Chondrocyte (in vitro differentiated cells): ENCODE data around the gene MYZAP. TPM values are rescaled to one million over a fixed set of nuclear protein-coding genes. Genes with fewer than 3 reads are reported as not detected.

Source experiments
- DNase-seq: peaks from one replicate; pipeline ENCODE4 v3.0.0; 2021; ENCODE audit warnings: mixed read lengths, low spot score
- H3K27ac Mint-ChIP-seq: one replicate; pipeline ENCODE4 v1.8.0; 2021; ENCODE audit warnings: mild to moderate bottlenecking, moderate library complexity, mixed read lengths; ENCODE audit not compliant: unreplicated experiment
- H3K27me3 Mint-ChIP-seq: 2 replicates; pipeline ENCODE4 v1.8.0; 2021; ENCODE audit warnings: low read depth, mixed read lengths
- H3K36me3 Mint-ChIP-seq: 2 replicates; pipeline ENCODE4 v1.8.0; 2021; ENCODE audit warnings: low read depth, mixed read lengths
- H3K4me1 Mint-ChIP-seq: 2 replicates; pipeline ENCODE4 v1.8.0; 2021; ENCODE audit warnings: low read depth, mild to moderate bottlenecking, mixed read lengths
- H3K4me3 Mint-ChIP-seq: one replicate; pipeline ENCODE4 v1.8.0; 2021; ENCODE audit warnings: mild to moderate bottlenecking, moderate library complexity, mixed read lengths; ENCODE audit not compliant: unreplicated experiment
- H3K9me3 Mint-ChIP-seq: 2 replicates; pipeline ENCODE4 v1.8.0; 2021; ENCODE audit warnings: low read depth, mixed read lengths
- total RNA-seq: library from RNA; stranded (reverse); gene quantifications from 3 replicates; pipeline ENCODE4 v1.2.1, GENCODE V29; 2021
- TF ChIP-seq, protein P1 (sequence below): fragments of 200-600 bp; sonication (generic); IDR thresholded peaks from 2 replicates; pipeline ENCODE4 v1.5.0; 2021; ENCODE audit warnings: antibody characterized with exemption, mild to moderate bottlenecking, moderate library complexity

The MYZAP gene
- total RNA-seq, 1 donor from 2014 or later, result 0.17 TPM

GRCh38 chr15:57568299-57568698 lies 23.4 kb upstream of the MYZAP start:
- TF ChIP-seq, protein P1, sequence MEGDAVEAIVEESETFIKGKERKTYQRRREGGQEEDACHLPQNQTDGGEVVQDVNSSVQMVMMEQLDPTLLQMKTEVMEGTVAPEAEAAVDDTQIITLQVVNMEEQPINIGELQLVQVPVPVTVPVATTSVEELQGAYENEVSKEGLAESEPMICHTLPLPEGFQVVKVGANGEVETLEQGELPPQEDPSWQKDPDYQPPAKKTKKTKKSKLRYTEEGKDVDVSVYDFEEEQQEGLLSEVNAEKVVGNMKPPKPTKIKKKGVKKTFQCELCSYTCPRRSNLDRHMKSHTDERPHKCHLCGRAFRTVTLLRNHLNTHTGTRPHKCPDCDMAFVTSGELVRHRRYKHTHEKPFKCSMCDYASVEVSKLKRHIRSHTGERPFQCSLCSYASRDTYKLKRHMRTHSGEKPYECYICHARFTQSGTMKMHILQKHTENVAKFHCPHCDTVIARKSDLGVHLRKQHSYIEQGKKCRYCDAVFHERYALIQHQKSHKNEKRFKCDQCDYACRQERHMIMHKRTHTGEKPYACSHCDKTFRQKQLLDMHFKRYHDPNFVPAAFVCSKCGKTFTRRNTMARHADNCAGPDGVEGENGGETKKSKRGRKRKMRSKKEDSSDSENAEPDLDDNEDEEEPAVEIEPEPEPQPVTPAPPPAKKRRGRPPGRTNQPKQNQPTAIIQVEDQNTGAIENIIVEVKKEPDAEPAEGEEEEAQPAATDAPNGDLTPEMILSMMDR, result no peak
- Mint-ChIP-seq H3K27me3 (peaks cover 1% of the 10 kb centered on the region), H3K36me3 (no peaks in the 10 kb centered on the region), H3K27ac (no peak overlapping the region), H3K4me1 (peaks cover 7% of the 10 kb centered on the region), H3K9me3 (no peaks in the 10 kb centered on the region), H3K4me3 (no peak overlapping the region)
- no peak for DNase-seq

DNA sequence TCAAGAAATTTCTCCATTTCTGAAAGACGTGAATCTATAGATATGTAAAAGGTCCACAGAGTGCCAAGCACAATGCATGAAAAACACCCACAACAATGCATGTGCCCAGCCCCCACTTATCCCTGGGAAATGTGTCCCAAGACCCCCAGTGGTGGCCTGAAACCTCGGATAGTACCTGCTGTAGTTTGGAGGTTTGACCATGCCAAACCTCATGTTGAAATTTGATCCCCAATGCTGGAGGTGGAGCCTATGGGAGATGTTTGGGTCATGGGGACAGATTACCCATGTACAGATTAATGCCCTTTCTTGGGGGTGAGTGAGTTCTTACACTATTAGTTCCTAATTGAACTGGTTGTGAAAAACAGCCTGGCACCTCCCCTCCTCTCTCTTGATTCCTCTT lies 21.4 kb upstream of the MYZAP start:
- TF ChIP-seq, protein P1, result no peak
- Mint-ChIP-seq H3K4me1 (peaks cover 7% of the 10 kb centered on the region), H3K27me3 (peaks cover 1% of the 10 kb centered on the region), H3K9me3 (no peaks in the 10 kb centered on the region), H3K36me3 (no peaks in the 10 kb centered on the region), H3K27ac (no peak overlapping the region), H3K4me3 (no peak overlapping the region)
- DNase-seq, result no peak

DNA sequence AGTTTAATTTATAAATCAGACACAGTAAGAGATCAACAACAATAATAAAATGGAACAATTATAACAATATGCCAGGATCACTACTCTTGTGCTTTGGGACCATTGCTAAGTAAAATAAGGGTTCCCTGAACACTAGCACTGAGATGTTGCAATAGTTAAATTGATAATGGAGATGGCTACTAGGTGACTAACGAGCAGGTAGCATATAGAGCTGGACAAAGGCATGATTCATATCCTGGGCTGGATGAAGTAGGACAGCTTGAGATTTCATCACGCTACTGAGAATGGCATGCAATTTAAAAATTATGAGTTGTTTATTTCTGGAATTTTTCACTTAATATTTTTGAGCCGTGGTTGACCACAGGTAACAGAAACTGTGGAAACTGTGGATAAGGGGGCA lies 20.7 kb upstream of the MYZAP start:
- Mint-ChIP-seq H3K27ac (no peak overlapping the region), H3K4me3 (no peak overlapping the region), H3K9me3 (no peaks in the 10 kb centered on the region), H3K36me3 (no peaks in the 10 kb centered on the region), H3K27me3 (peaks cover 1% of the 10 kb centered on the region), H3K4me1 (peaks cover 7% of the 10 kb centered on the region)
- no peak for DNase-seq
- TF ChIP-seq, protein P1, result no peak

DNA sequence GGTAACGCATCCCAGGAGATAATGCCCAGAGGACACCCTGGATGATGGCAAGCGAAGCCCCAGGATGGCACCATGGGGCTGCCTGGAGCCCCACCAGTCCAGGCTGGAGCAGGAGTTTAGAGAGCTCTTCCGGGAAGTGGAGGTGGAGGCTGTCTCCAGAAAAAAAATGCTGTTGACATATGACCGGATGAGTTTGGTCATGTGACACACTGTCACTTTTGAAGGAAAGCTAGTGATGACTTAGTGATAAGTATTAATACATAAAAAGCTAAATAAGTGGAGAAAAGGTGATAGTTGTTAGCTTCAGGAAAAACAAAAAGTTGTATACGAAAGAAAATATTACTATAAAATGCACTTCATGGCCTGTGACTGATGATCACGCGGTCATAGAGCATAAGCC lies 20.0 kb upstream of the MYZAP start:
- Mint-ChIP-seq H3K9me3 (no peaks in the 10 kb centered on the region), H3K27me3 (no peaks in the 10 kb centered on the region), H3K27ac (no peak overlapping the region), H3K4me1 (peaks cover 7% of the 10 kb centered on the region), H3K4me3 (no peak overlapping the region), H3K36me3 (no peaks in the 10 kb centered on the region)
- no peak for DNase-seq
- TF ChIP-seq, protein P1, result no peak

- H3K4me3 Mint-ChIP-seq, result no peak overlapping the region
These were observed 19.2 kb upstream of the MYZAP start for GRCh38 chr15:57572468-57572867.

More at GRCh38 chr15:57572468-57572867, 19.2 kb upstream of the MYZAP start:
- Mint-ChIP-seq H3K27ac (no peak overlapping the region), H3K4me1 (peaks cover 7% of the 10 kb centered on the region), H3K36me3 (no peaks in the 10 kb centered on the region), H3K9me3 (no peaks in the 10 kb centered on the region), H3K27me3 (peaks cover 5% of the 10 kb centered on the region)
- no peak for DNase-seq
- TF ChIP-seq, protein P1, result no peak
